Mesenchymal stem cell (in vitro differentiated cells and primary cell): ENCODE measurements around the gene FAM83E.

Source experiments
- DNase-seq: peaks from one replicate; pipeline ENCODE4 v3.0.0-alpha.2; 2013
- H2AFZ ChIP-seq: one replicate; pipeline ENCODE4 v1.6.1; 2013; ENCODE audit warnings: low read depth, mild to moderate bottlenecking, control low read depth, inconsistent platforms, low read length, moderate library complexity
- H2AK5ac ChIP-seq: 2 replicates; pipeline ENCODE4 v1.6.1; 2013; ENCODE audit warnings: low read length, moderate library complexity, mild to moderate bottlenecking, inconsistent platforms; ENCODE audit not compliant: severe bottlenecking
- H2BK120ac ChIP-seq: one replicate; pipeline ENCODE4 v1.6.1; 2013; ENCODE audit warnings: low read depth, mild to moderate bottlenecking, inconsistent platforms, low read length, moderate library complexity
- H2BK12ac ChIP-seq, 2 experiments: one replicate each; pipeline ENCODE4 v1.6.1; 2013; ENCODE audit warnings: inconsistent platforms in 2 of 2, low read length in 2 of 2, mild to moderate bottlenecking in 2 of 2, moderate library complexity in 2 of 2, control low read depth in 1 of 2
- H2BK15ac ChIP-seq: one replicate; pipeline ENCODE4 v1.6.1; 2013; ENCODE audit warnings: mild to moderate bottlenecking, low read depth, inconsistent platforms; ENCODE audit not compliant: poor library complexity, severe bottlenecking
- H2BK5ac ChIP-seq: 2 replicates; pipeline ENCODE4 v1.6.1; 2013; ENCODE audit warnings: low read depth, mild to moderate bottlenecking, low read length, control low read depth, inconsistent platforms; ENCODE audit not compliant: poor library complexity, severe bottlenecking
- H3K14ac ChIP-seq, 2 experiments: one replicate each; pipeline ENCODE4 v1.6.1; 2013; ENCODE audit warnings: inconsistent platforms in 2 of 2, low read length in 2 of 2, control low read depth in 1 of 2, mild to moderate bottlenecking in 1 of 2, moderate library complexity in 1 of 2
- H3K18ac ChIP-seq, 2 experiments: one replicate each; pipeline ENCODE4 v1.6.1; 2013; ENCODE audit warnings: inconsistent platforms in 2 of 2, low read length in 2 of 2, control low read depth in 1 of 2, low read depth in 1 of 2, mild to moderate bottlenecking in 1 of 2
- H3K23ac ChIP-seq, 2 experiments: one replicate each; pipeline ENCODE4 v1.6.1; 2013; ENCODE audit warnings: inconsistent platforms in 2 of 2, low read length in 2 of 2, mild to moderate bottlenecking in 2 of 2, moderate library complexity in 2 of 2, control low read depth in 1 of 2
- H3K27ac ChIP-seq: 2 replicates; pipeline ENCODE4 v1.5.1; 2013; ENCODE audit warnings: mild to moderate bottlenecking, moderate library complexity, low read length, control low read depth, inconsistent platforms; ENCODE audit not compliant: poor library complexity, severe bottlenecking
- H3K27me3 ChIP-seq, 2 experiments: 2 replicates each; pipeline versions ENCODE4 v1.6.1 to v1.7.0; 2013; ENCODE audit warnings: low read length in 2 of 2, mild to moderate bottlenecking in 2 of 2, moderate library complexity in 2 of 2, control low read depth in 1 of 2, inconsistent platforms in 1 of 2; ENCODE audit not compliant: control insufficient read depth in 1 of 2, insufficient read depth in 1 of 2
- H3K36me3 ChIP-seq, 2 experiments: 2 replicates each; pipeline versions ENCODE4 v1.6.1 to v1.7.0; 2013; ENCODE audit warnings: low read length in 2 of 2, control low read depth in 1 of 2, inconsistent platforms in 1 of 2, low read depth in 1 of 2, mild to moderate bottlenecking in 1 of 2; ENCODE audit not compliant: insufficient read depth in 2 of 2, control insufficient read depth in 1 of 2
- H3K4ac ChIP-seq, 2 experiments: one replicate each; pipeline ENCODE4 v1.6.1; 2013; ENCODE audit warnings: inconsistent platforms in 2 of 2, low read length in 2 of 2, mild to moderate bottlenecking in 2 of 2, moderate library complexity in 2 of 2, control low read depth in 1 of 2, low read depth in 1 of 2
- H3K4me1 ChIP-seq: 2 replicates; pipeline ENCODE4 v1.6.1; 2013; ENCODE audit warnings: low read depth, low read length, control low read depth; ENCODE audit not compliant: control insufficient read depth, insufficient read depth
- H3K4me2 ChIP-seq: 2 replicates; pipeline ENCODE4 v1.6.1; 2013; ENCODE audit warnings: low read length, mild to moderate bottlenecking, inconsistent platforms; ENCODE audit not compliant: poor library complexity, severe bottlenecking
- H3K4me3 ChIP-seq, 2 experiments: 2 replicates each; pipeline versions ENCODE4 v1.5.1 to v1.7.0; 2013; ENCODE audit warnings: low read length in 2 of 2, mild to moderate bottlenecking in 2 of 2, control low read depth in 1 of 2, low read depth in 1 of 2; ENCODE audit not compliant: insufficient read depth in 1 of 2
- H3K79me1 ChIP-seq: replicated peaks from 2 replicates; pipeline ENCODE4 v1.6.1; 2013; ENCODE audit warnings: mild to moderate bottlenecking, control low read depth, low read length, inconsistent platforms; ENCODE audit not compliant: poor library complexity, severe bottlenecking
- H3K9ac ChIP-seq: 2 replicates; pipeline ENCODE4 v1.7.0; 2013; ENCODE audit warnings: mild to moderate bottlenecking, low read length, moderate library complexity
- H3K9me3 ChIP-seq: 2 replicates; pipeline ENCODE4 v1.7.0; 2013; ENCODE audit warnings: mild to moderate bottlenecking, low read length; ENCODE audit not compliant: control insufficient read depth
- H4K8ac ChIP-seq: one replicate; pipeline ENCODE4 v1.6.1; 2013; ENCODE audit warnings: inconsistent platforms, mild to moderate bottlenecking, low read length, moderate library complexity
- H4K91ac ChIP-seq: one replicate; pipeline ENCODE4 v1.6.1; 2013; ENCODE audit warnings: mild to moderate bottlenecking, low read length, inconsistent platforms
- WGBS: methylation state at CpG from one replicate; pipeline ENCODE4 v1.1.7; 2013; ENCODE audit warnings: mixed read lengths; 5-methylcytosine and 5-hydroxymethylcytosine counted together

The FAM83E gene

DNA sequence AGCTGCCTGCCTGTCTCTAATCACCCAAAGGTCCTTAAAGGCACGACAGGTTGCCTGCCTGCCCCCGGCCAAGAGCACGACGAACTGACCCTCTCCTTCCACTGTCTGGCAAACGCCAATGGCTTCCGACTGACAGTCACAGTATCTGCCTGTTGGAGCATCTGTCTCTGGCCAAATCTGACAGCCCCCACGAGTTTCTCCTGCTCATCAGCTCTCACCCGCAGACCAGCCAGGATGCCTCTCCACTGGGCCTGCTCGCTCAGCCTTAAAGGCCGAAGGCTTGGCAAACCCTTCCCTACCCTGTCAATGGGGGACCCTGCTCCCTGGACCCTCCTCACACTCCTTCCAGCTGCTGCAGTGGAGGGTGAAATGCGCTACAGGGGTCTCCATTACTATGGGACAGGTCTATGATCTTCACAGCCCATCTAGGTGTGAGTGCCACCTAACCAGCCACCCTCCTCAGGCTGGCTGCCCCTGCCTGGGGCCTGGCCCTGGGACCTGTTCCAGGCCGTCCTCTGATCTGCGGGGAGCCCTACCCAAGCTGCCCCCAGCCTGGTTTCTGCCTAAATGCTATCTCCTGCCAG is 932 bp downstream of the FAM83E start:
- no peak overlapping the region for H3K4me3 ChIP-seq
- H3K14ac ChIP-seq: no peak overlapping the region
- WGBS: 80% methylated on average over 13 of the region's 13 CpGs
- H3K36me3 ChIP-seq: peaks cover 29 to 57% of the 10 kb centered on the region in 2 experiments
- H2BK5ac ChIP-seq: no peak overlapping the region
- peaks cover 34% of the 10 kb centered on the region for H3K4me1 ChIP-seq
- DNase-seq: no peak
- H2BK15ac ChIP-seq: no peak overlapping the region
- no peak overlapping the region for H4K91ac ChIP-seq
- H2AFZ ChIP-seq: no peak overlapping the region
- H2BK12ac ChIP-seq: peak overlapping the region in 1 of 2 experiments; percentile 9
- no peak overlapping the region for H2BK120ac ChIP-seq
- no peak overlapping the region for H3K4me2 ChIP-seq
- H4K8ac ChIP-seq: peak overlapping the region; percentile 1
- no peak overlapping the region for H3K4ac ChIP-seq
- no peak overlapping the region for H3K9ac ChIP-seq
- H3K79me1 ChIP-seq: no peaks in the 10 kb centered on the region
- H3K18ac ChIP-seq: peak overlapping the region in 1 of 2 experiments; percentile 22
- H3K23ac ChIP-seq: no peak overlapping the region
- peak overlapping the region; percentile 8 for H3K27ac ChIP-seq
- no peaks in the 10 kb centered on the region for H3K27me3 ChIP-seq
- no peak overlapping the region for H2AK5ac ChIP-seq
- H3K9me3 ChIP-seq: no peaks in the 10 kb centered on the region

DNA sequence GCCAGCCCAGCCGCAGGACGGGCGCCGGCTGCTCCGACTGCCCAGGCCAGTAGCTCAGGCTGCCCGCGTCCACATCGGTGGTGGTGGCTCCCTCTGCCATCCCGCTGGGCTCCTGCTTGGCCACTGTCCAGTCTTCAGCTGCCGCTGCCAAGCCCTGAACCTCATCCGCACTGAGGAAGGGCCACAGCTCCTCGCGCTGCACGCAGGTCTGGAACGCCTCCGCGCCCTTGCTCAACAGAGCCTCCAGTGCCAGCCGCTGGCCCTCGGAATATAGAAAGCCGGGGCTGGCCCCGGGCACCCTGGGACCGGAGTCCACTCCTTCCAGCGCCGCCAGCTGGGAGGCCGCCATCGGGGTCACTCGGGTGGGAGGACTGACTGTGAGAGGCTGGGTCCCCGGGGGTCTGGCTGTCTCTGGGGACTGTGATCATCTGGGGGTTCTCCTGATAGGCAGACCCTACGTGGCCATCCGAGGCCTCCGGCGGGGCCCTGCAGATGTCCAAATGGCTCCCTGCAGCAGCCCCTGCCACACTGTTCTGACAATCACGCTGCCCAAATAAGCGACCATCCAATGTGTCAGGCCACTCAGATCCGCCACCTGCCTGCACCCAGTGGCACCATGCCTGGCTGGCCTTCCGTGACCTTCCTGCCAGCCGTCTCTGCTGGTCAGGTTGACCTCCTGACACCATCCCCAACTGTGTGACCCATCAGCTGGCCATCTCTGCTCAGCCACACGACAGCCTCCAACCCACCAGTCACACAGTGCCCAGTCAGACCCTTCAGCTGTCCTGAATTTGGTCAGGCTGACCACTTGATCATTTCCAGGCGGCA is 1.6 kb downstream of the FAM83E start:
- Histone ChIP-seq H3K4ac (no peak overlapping the region), H3K79me1 (no peaks in the 10 kb centered on the region), H2BK5ac (no peak overlapping the region), H4K91ac (no peak overlapping the region), H3K9me3 (no peaks in the 10 kb centered on the region), H2AFZ (no peak overlapping the region), H3K9ac (no peak overlapping the region), H3K27me3 (no peaks in the 10 kb centered on the region), H3K18ac (peak overlapping the region in 1 of 2 experiments; percentile 11), H2BK120ac (no peak overlapping the region), H3K4me3 (no peak overlapping the region), H3K4me2 (no peak overlapping the region), H2BK15ac (no peak overlapping the region), H3K4me1 (peaks cover 34% of the 10 kb centered on the region), H4K8ac (no peak overlapping the region), H3K23ac (peak overlapping the region in 1 of 2 experiments; percentile 87), H2BK12ac (no peak overlapping the region), H3K36me3 (peaks cover 29 to 57% of the 10 kb centered on the region in 2 experiments), H2AK5ac (no peak overlapping the region), H3K14ac (no peak overlapping the region), H3K27ac (no peak overlapping the region)
- WGBS: 93% methylated on average over 39 of the region's 39 CpGs
- no peak for DNase-seq

DNA sequence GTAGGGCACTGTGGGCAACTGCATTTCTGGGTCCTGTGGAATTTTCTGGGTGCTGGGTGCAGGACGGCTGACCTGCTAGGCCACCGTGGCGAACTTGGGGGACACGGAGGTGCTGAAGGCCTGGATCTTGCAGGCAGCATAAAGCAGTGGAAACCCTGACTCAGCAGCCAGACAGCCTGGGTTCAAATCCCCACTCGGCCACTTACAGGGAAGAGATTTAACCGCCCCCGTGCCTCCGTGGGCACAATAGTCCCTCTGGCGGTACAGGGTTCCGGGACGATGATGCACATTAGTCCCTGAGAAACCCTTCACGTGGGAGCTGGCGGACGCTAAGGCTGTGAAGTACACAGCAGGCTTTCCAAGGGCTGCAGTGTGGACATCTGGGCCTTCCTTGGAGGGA is 3.0 kb downstream of the FAM83E start:
- Histone ChIP-seq H3K4ac (no peak overlapping the region), H3K27ac (no peak overlapping the region), H3K36me3 (peaks cover 22 to 48% of the 10 kb centered on the region in 2 experiments), H2BK120ac (no peak overlapping the region), H3K79me1 (no peaks in the 10 kb centered on the region), H3K4me2 (no peak overlapping the region), H2BK5ac (no peak overlapping the region), H2BK12ac (no peak overlapping the region), H3K4me3 (no peak overlapping the region), H3K9ac (no peak overlapping the region), H3K9me3 (no peaks in the 10 kb centered on the region), H2BK15ac (no peak overlapping the region), H2AK5ac (no peak overlapping the region), H3K23ac (no peak overlapping the region), H4K8ac (no peak overlapping the region), H3K14ac (no peak overlapping the region), H3K18ac (no peak overlapping the region), H4K91ac (no peak overlapping the region), H3K27me3 (no peaks in the 10 kb centered on the region), H3K4me1 (peaks cover 26% of the 10 kb centered on the region), H2AFZ (no peak overlapping the region)
- 98% methylated on average over 14 of the region's 14 CpGs for WGBS
- DNase-seq: no peak

DNA sequence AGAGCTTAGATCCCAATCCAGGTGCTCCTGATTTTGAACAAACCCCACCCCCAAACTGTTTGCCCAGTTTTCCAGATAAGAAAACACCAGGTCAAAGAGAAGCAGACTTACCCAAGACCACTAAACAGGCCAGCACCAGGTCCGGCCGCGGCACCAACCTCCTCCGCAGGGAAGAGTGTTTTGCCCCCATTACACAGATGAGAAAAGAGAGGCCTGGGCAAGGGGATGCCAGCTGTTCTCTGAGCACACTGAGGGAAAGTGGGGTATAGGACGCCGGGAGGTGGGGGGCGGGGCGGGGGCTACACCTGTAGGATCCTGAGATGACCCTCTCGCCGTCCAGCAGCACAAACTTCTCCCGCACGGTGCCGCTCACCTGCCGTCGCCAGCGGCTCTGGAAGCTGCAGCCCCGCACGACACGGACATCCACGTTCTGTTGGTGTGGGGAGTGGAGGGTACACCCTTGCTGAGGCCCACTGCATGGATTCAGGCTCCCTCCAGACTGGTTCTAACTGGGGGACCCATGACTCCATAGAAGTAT is 5.2 kb downstream of the FAM83E start:
- no peak overlapping the region for H3K4me3 ChIP-seq
- WGBS: 96% methylated on average over 20 of the region's 20 CpGs

More for the DNA sequence above, 5.2 kb downstream of the FAM83E start:
- no peak overlapping the region for H3K27ac ChIP-seq
- H3K4me1 ChIP-seq: peaks cover 6% of the 10 kb centered on the region
- H3K79me1 ChIP-seq: no peaks in the 10 kb centered on the region
- no peak overlapping the region for H3K4ac ChIP-seq
- no peak overlapping the region for H4K91ac ChIP-seq
- no peak overlapping the region for H2BK15ac ChIP-seq
- H2AFZ ChIP-seq: no peak overlapping the region
- H3K9ac ChIP-seq: no peak overlapping the region
- no peak overlapping the region for H3K14ac ChIP-seq
- H3K18ac ChIP-seq: no peak overlapping the region
- no peak overlapping the region for H2BK5ac ChIP-seq
- no peak overlapping the region for H3K4me2 ChIP-seq
- no peak overlapping the region for H2BK12ac ChIP-seq
- no peak overlapping the region for H3K23ac ChIP-seq
- H3K36me3 ChIP-seq: peaks cover 0 to 26% of the 10 kb centered on the region in 2 experiments
- H4K8ac ChIP-seq: no peak overlapping the region
- no peaks in the 10 kb centered on the region for H3K9me3 ChIP-seq
- H2AK5ac ChIP-seq: no peak overlapping the region
- H3K27me3 ChIP-seq: no peaks in the 10 kb centered on the region
- DNase-seq: no peak
- no peak overlapping the region for H2BK120ac ChIP-seq
